Uterus (tissue), 4 donors: ENCODE data around the gene CDC42EP3. TPM values are rescaled to one million over a fixed set of nuclear protein-coding genes. Genes with fewer than 3 reads are reported as not detected.

Experiments used
- DNase-seq, 2 donors: peaks; one replicate each; pipeline ENCODE4 v3.0.0-alpha.2; 2019 to 2020
- H3K27ac ChIP-seq, 2 donors: fragments of 200-600 bp; sonication (generic); 1 replicate in 1 of 2; 2 replicates in 1 of 2; pipeline ENCODE4 v1.5.1; 2016 to 2018
- H3K27me3 ChIP-seq, 2 donors: fragments of 200-600 bp; sonication (generic); one replicate each; pipeline ENCODE4 v1.5.1; 2018 to 2019; ENCODE audit warnings: control low read depth in 1 of 2
- H3K36me3 ChIP-seq, 2 donors: fragments of 200-600 bp; sonication (generic); one replicate each; pipeline ENCODE4 v1.5.1; 2019; ENCODE audit warnings: control low read depth in 1 of 2
- H3K4me1 ChIP-seq, 2 donors: fragments of 200-600 bp; sonication (generic); one replicate each; pipeline ENCODE4 v1.5.1; 2018 to 2019; ENCODE audit warnings: control low read depth in 1 of 2
- H3K4me3 ChIP-seq, 2 donors: fragments of 200-600 bp; sonication (generic); 1 replicate in 1 of 2; 2 replicates in 1 of 2; pipeline ENCODE4 v1.5.1; 2018 to 2019; ENCODE audit warnings: mild to moderate bottlenecking in 1 of 2
- H3K9me3 ChIP-seq, 2 donors: fragments of 200-600 bp; sonication (generic); one replicate each; pipeline ENCODE4 v1.5.1; 2019; ENCODE audit warnings: control low read depth in 1 of 2
- CTCF ChIP-seq, 4 experiments: fragments of 200-600 bp in 2 of 4; fragments of 450-650 bp in 2 of 4; sonication (generic) in 2 of 4; IDR thresholded peaks; one replicate each; pipeline ENCODE4 v1.5.1; 2016 to 2019; ENCODE audit warnings: antibody characterized with exemption in 4 of 4, mild to moderate bottlenecking in 2 of 4, moderate library complexity in 1 of 4
- POLR2A ChIP-seq, 2 donors: fragments of 450-650 bp; IDR thresholded peaks; one replicate each; pipeline ENCODE4 v1.6.1; 2016; ENCODE audit warnings: antibody characterized with exemption in 2 of 2, mild to moderate bottlenecking in 1 of 2, moderate library complexity in 1 of 2
- intact Hi-C: fragments of 100-400 bp; cut with DNase I; formaldehyde crosslinking; loops from one replicate; pipeline ENCODE4 v1.15.1; 2023; ENCODE audit warnings: low total_unique reads
- total RNA-seq, 4 donors: library from RNA; depleted of rRNA in 3 of 4; stranded (reverse); fragments of >200 nt in 3 of 4; gene quantifications; one replicate each; pipeline versions ENCODE4 v1.1.0 to v1.2.4, GENCODE V29; 2014 to 2023
- donor health status: DM: yes; HTN: yes; CAD: no.

CDC42EP3 gene
- total RNA-seq, 4 donors from 2014 or later = 24.7 to 93.0 (median 57.3) TPM

DNA sequence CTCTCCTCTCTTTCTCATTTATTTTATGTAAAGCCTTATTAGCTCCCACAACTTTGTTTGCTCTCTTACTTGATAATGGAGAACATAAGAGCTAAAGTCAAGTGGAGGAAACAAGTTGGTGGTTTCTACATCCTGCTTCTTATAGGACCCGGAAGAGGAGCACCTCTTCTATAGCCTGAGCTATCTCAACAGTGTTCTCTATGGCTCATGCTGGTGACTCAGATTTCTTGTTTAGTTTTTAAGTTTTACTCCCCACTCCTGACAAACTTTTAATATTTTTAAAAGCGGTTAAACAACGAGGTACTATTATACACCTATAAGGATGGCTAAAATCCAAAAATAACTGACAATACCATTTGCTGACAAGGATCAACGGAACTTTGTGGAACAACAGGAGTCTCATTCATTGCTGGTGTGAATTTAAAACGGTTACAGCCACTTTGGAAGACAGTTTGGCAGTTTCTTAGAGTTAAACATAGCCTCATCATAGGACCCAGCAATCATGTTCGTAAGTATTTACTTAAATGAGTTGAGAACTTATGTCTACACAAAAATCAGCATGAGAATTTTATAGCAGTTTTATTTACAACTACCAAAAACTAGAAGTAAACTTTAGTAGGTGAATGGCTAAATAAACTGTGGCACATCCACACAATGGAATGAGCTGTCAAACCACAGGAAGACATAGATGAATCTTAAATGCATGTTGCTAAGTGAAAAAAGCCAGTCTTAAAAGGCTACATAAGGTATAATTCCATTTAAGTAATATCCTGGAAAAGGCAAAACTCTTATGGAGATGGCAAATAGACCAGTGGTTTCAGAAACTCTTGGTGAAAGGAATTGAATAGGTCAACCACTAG is 12.7 kb upstream of the CDC42EP3 start:
- TF ChIP-seq CTCF (IDR thresholded peaks at IDR 0.05) (no peak), POLR2A (IDR thresholded peaks at IDR 0.05) (no peak)
- intact Hi-C loops = no loop called here
- no peaks in the 10 kb centered on the region for H3K36me3 ChIP-seq
- H3K9me3 ChIP-seq = no peaks in the 10 kb centered on the region
- peaks cover 0 to 6% of the 10 kb centered on the region in 2 donors for H3K4me1 ChIP-seq
- H3K27me3 ChIP-seq = no peaks in the 10 kb centered on the region
- DNase-seq = no peak
- H3K4me3 ChIP-seq = no peak overlapping the region
- H3K27ac ChIP-seq = no peak overlapping the region

GRCh38 chr2:37683241-37683640 is 11.8 kb upstream of the CDC42EP3 start:
- Histone ChIP-seq H3K4me3 (no peak overlapping the region), H3K4me1 (peaks cover 0 to 4% of the 10 kb centered on the region in 2 donors), H3K36me3 (no peaks in the 10 kb centered on the region), H3K27ac (no peak overlapping the region), H3K27me3 (no peaks in the 10 kb centered on the region), H3K9me3 (no peaks in the 10 kb centered on the region)
- no peak for DNase-seq
- no peak for TF ChIP-seq CTCF (IDR thresholded peaks at IDR 0.05)
- TF ChIP-seq POLR2A (IDR thresholded peaks at IDR 0.05) = no peak
- intact Hi-C loops = no loop called here

DNA sequence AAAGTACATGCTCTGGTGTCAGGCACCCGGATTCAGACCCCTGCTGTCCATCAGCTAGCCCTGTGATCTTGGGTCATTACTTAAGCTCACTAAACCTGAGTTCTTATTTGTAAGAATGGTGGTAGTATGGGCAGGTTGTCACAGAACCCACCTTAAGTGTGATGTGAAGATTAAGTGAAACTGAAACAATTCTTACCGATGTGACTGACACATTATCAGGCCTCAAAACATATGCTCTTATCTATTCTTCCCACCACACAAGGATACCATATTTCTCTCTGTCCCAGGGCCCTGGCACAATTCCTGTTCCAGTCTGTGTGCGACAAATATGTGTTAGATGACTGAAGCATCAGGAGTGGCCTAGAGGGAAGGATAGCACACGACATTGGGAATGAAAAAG is 11.0 kb upstream of the CDC42EP3 start:
- TF ChIP-seq CTCF (IDR thresholded peaks at IDR 0.05) (no peak), POLR2A (IDR thresholded peaks at IDR 0.05) (no peak)
- no peak for DNase-seq
- H3K4me1 ChIP-seq = peaks cover 0 to 4% of the 10 kb centered on the region in 2 donors
- intact Hi-C loops = no loop called here
- no peaks in the 10 kb centered on the region for H3K36me3 ChIP-seq
- no peak overlapping the region for H3K4me3 ChIP-seq
- no peaks in the 10 kb centered on the region for H3K27me3 ChIP-seq
- H3K27ac ChIP-seq = no peak overlapping the region
- no peaks in the 10 kb centered on the region for H3K9me3 ChIP-seq

DNA sequence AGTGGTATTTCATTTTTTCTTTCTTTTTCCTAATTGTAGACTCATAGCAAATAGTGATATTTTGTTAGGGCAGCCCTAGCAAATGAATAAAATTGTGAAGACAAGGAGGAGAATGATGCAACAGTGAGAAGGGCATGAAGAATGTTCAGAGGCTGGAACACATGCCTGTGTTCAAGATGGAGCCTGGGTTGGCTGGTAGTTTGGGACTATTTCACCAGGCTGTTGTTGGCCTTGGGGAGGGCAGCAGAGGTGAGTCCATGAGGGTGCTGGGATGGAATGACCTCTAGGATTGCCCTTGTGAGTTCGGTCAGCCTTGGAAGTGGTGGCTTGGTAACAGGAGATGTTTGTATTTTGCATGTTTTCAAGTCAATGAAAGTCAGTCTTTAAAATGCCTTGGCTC is 10.1 kb upstream of the CDC42EP3 start:
- Histone ChIP-seq H3K36me3 (no peaks in the 10 kb centered on the region), H3K27ac (no peak overlapping the region), H3K9me3 (no peaks in the 10 kb centered on the region), H3K4me1 (peaks cover 0 to 4% of the 10 kb centered on the region in 2 donors), H3K27me3 (no peaks in the 10 kb centered on the region), H3K4me3 (no peak overlapping the region)
- intact Hi-C loops = no loop called here
- TF ChIP-seq POLR2A (IDR thresholded peaks at IDR 0.05) (no peak), CTCF (IDR thresholded peaks at IDR 0.05) (no peak)
- DNase-seq = no peak

GRCh38 chr2:37679072-37679695 is 7.7 kb upstream of the CDC42EP3 start:
- H3K4me3 ChIP-seq = no peak overlapping the region
- no peak overlapping the region for H3K27ac ChIP-seq
- no peaks in the 10 kb centered on the region for H3K36me3 ChIP-seq
- no peaks in the 10 kb centered on the region for H3K4me1 ChIP-seq
- no peak for DNase-seq
- TF ChIP-seq POLR2A (IDR thresholded peaks at IDR 0.05) (no peak), CTCF (IDR thresholded peaks at IDR 0.05) (no peak)
- no peaks in the 10 kb centered on the region for H3K27me3 ChIP-seq
- intact Hi-C loops = no loop called here
- H3K9me3 ChIP-seq = no peaks in the 10 kb centered on the region
